A549 (cell line): ENCODE data around the gene TRIML1. TPM values are rescaled to one million over a fixed set of nuclear protein-coding genes. Genes with fewer than 3 reads are reported as not detected.
A peak's percentile ranks its signal among the peaks of the same experiment; 100 is the strongest.

Source experiments
- ATAC-seq, 2 experiments: fragments of 200-7000 bp in 1 of 2; fragments of >200 bp in 1 of 2; cut with Nextera tagmentation in 1 of 2; cut with Tn5 transposase in 1 of 2; 3 replicates each; pipeline versions ENCODE4 v1.8.0 to v1.9.1; 2018 to 2020; ENCODE audit warnings: mild to moderate bottlenecking in 1 of 2, moderate library complexity in 1 of 2
- CTCF ChIA-PET: fragments of 300-600 bp; sonication (Branson Sonifier 250); formaldehyde crosslinking; extraction: SDS; loops from one replicate; lab custom pipeline; 2021; ENCODE audit warnings: antibody characterized with exemption, inconsistent platforms; lab: Yijun Ruan, JAX
- POLR2A ChIA-PET: fragments of 350-600 bp; formaldehyde crosslinking; extraction: SDS; loops from one replicate; lab custom pipeline; 2021; ENCODE audit warnings: antibody characterized with exemption, inconsistent platforms; lab: Yijun Ruan, JAX
- DNase-seq, 2 experiments: peaks; one replicate each; pipeline versions ENCODE4 v3.0.0 to v3.0.0-alpha.2; 2011 to 2016; ENCODE audit warnings: low read depth in 1 of 2, low spot score in 1 of 2
- FAIRE-seq: peaks from 2 replicates; lab custom pipeline; 2011; peaks lifted over from hg19 to GRCh38; lab: Jason Lieb, UNC
- H3K27ac ChIP-seq, 2 experiments: fragments of >200 bp; sonication (Bioruptor Twin); formaldehyde crosslinking; 3 replicates each; pipeline ENCODE4 v1.5.1; 2016 to 2017
- H3K4me1 ChIP-seq: fragments of >200 bp; sonication (Bioruptor Twin); formaldehyde crosslinking; 3 replicates; pipeline ENCODE4 v1.6.1; 2016
- H3K4me2 ChIP-seq: fragments of >200 bp; sonication (Bioruptor Twin); formaldehyde crosslinking; 3 replicates; pipeline ENCODE4 v1.6.1; 2016
- H3K4me3 ChIP-seq: fragments of >200 bp; sonication (Bioruptor Twin); formaldehyde crosslinking; 3 replicates; pipeline ENCODE4 v1.5.1; 2016
- H3K9me3 ChIP-seq: fragments of >200 bp; sonication (Bioruptor Twin); formaldehyde crosslinking; 3 replicates; pipeline ENCODE4 v1.6.1; 2016
- CBX2 ChIP-seq: fragments of 200-600 bp; sonication (generic); IDR thresholded peaks from 2 replicates; pipeline ENCODE4 v1.6.1; 2016; ENCODE audit warnings: low read depth, mild to moderate bottlenecking, borderline replicate concordance
- CHD2 ChIP-seq: fragments of 150-350 bp; IDR thresholded peaks from 2 replicates; pipeline ENCODE4 v1.6.1; 2014; ENCODE audit warnings: low read length; ENCODE audit not compliant: partially characterized antibody
- E2F6 ChIP-seq: IDR thresholded peaks from 2 replicates; pipeline ENCODE4 v1.6.1; 2012; ENCODE audit warnings: low read depth, borderline replicate concordance
- EHF ChIP-seq: fragments of 250-450 bp; sonication (Bioruptor Pico); IDR thresholded peaks from 2 replicates; pipeline ENCODE4 v1.5.0; 2020; ENCODE audit warnings: mild to moderate bottlenecking
- EHMT2 ChIP-seq: fragments of 200-600 bp; sonication (generic); IDR thresholded peaks from 2 replicates; pipeline ENCODE4 v1.6.1; 2016; ENCODE audit warnings: antibody characterized with exemption, low read depth, mild to moderate bottlenecking, moderate library complexity
- ESRRA ChIP-seq: fragments of 150-350 bp; IDR thresholded peaks from 2 replicates; pipeline ENCODE4 v1.6.1; 2014; ENCODE audit warnings: mild to moderate bottlenecking, low read length, borderline replicate concordance
- FOSB ChIP-seq: fragments of 250-450 bp; sonication (Bioruptor Pico); IDR thresholded peaks from 2 replicates; pipeline ENCODE4 v1.5.0; 2020; ENCODE audit warnings: mild to moderate bottlenecking, moderate library complexity
- GATA3 ChIP-seq: IDR thresholded peaks from 2 replicates; pipeline ENCODE4 v1.6.1; 2012; ENCODE audit warnings: borderline replicate concordance
- HOXB13 ChIP-seq: fragments of 250-450 bp; sonication (Bioruptor Pico); IDR thresholded peaks from 2 replicates; pipeline ENCODE4 v1.5.0; 2020; ENCODE audit warnings: low read depth, mild to moderate bottlenecking, moderate library complexity
- HOXB5 ChIP-seq: fragments of 250-450 bp; sonication (Bioruptor Pico); IDR thresholded peaks from 2 replicates; pipeline ENCODE4 v1.5.0; 2020; ENCODE audit warnings: mild to moderate bottlenecking, moderate library complexity
- JUN ChIP-seq, 2 experiments: fragments of >200 bp; sonication (Bioruptor Twin); formaldehyde crosslinking; IDR thresholded peaks; 2 replicates in 1 of 2; 3 replicates in 1 of 2; pipeline ENCODE4 v1.6.1; 2016 to 2017
- JUNB ChIP-seq: fragments of >200 bp; sonication (Bioruptor Twin); formaldehyde crosslinking; IDR thresholded peaks from 2 replicates; pipeline ENCODE4 v1.6.1; 2016
- MAFK ChIP-seq: fragments of 450-650 bp; IDR thresholded peaks from 2 replicates; pipeline ENCODE4 v1.6.1; 2014; ENCODE audit not compliant: partially characterized antibody
- NPAS2 ChIP-seq: fragments of 250-450 bp; sonication (Bioruptor Pico); IDR thresholded peaks from 2 replicates; pipeline ENCODE4 v1.8.0; 2022; ENCODE audit warnings: mild to moderate bottlenecking, moderate library complexity, borderline replicate concordance
- POLR2A ChIP-seq: IDR thresholded peaks from 2 replicates; pipeline ENCODE4 v1.6.1; 2012; ENCODE audit warnings: mild to moderate bottlenecking, low read length
- RARB ChIP-seq: fragments of 250-450 bp; sonication (Bioruptor Pico); IDR thresholded peaks from 2 replicates; pipeline ENCODE4 v1.8.0; 2021; ENCODE audit warnings: mild to moderate bottlenecking, moderate library complexity
- RNF2 ChIP-seq: fragments of 200-600 bp; sonication (generic); IDR thresholded peaks from 2 replicates; pipeline ENCODE4 v1.6.1; 2016; ENCODE audit warnings: low read depth, mild to moderate bottlenecking, antibody characterized with exemption, moderate library complexity, borderline replicate concordance
- SREBF2 ChIP-seq: fragments of 450-650 bp; IDR thresholded peaks from 2 replicates; pipeline ENCODE4 v1.6.1; 2014; ENCODE audit warnings: mild to moderate bottlenecking, moderate library complexity
- TP53 ChIP-seq: fragments of 250-450 bp; sonication (Bioruptor Pico); IDR thresholded peaks from 2 replicates; pipeline ENCODE4 v1.5.0; 2021; ENCODE audit warnings: mild to moderate bottlenecking, moderate library complexity
- ZC3H11A ChIP-seq: fragments of 450-650 bp; IDR thresholded peaks from 2 replicates; pipeline ENCODE4 v1.6.1; 2014; ENCODE audit warnings: antibody characterized with exemption, mild to moderate bottlenecking
- ZNF302 ChIP-seq: fragments of 250-450 bp; sonication (Bioruptor Pico); IDR thresholded peaks from 2 replicates; pipeline ENCODE4 v1.9.0; 2021; ENCODE audit warnings: inconsistent platforms, mild to moderate bottlenecking, moderate library complexity
- WGBS: methylation state at CpG from one replicate; pipeline ENCODE4 v1.1.6; 2017; ENCODE audit errors: missing lambda C conversion rate; 5-methylcytosine and 5-hydroxymethylcytosine counted together
- polyA plus RNA-seq, 4 experiments: library from polyadenylated mRNA; depleted of rRNA in 3 of 4; stranded (reverse); fragments of >200 nt; fragmentation: RNase III in 1 of 4; extraction: RNeasy Plus Mini Kit Qiagen cat#74134 plus additional on column Dnase treatment in 1 of 4; gene quantifications; 2 replicates in 3 of 4; 3 replicates in 1 of 4; pipeline ENCODE4 v1.2.3, GENCODE V29; 2011 to 2017
- TF ChIP-seq, protein P1 (sequence below): fragments of >200 bp; sonication (Bioruptor Twin); formaldehyde crosslinking; IDR thresholded peaks from 2 replicates; pipeline ENCODE4 v1.6.1; 2016
- TF ChIP-seq, protein P2 (sequence below): fragments of >200 bp; sonication (Bioruptor Twin); formaldehyde crosslinking; IDR thresholded peaks from 3 replicates; pipeline ENCODE4 v1.6.1; 2016
- TF ChIP-seq, protein P3 (sequence below): fragments of >200 bp; sonication (Bioruptor Twin); formaldehyde crosslinking; IDR thresholded peaks from 3 replicates; pipeline ENCODE4 v1.5.1; 2016
- TF ChIP-seq, protein P4 (sequence below): IDR thresholded peaks from 2 replicates; pipeline ENCODE4 v1.6.1; 2012
- TF ChIP-seq, protein P5 (sequence below): fragments of 200-600 bp; sonication (generic); IDR thresholded peaks from 2 replicates; pipeline ENCODE4 v1.6.1; 2016; ENCODE audit warnings: antibody characterized with exemption, mild to moderate bottlenecking, moderate library complexity

The TRIML1 gene
- polyA plus RNA-seq, 2 of the 4 experiments (the other 2 are of a cell fraction): not detected

GRCh38 chr4:188195389-188195985, 56.2 kb downstream of the TRIML1 start:
- POLR2A ChIA-PET: no interaction called here
- Histone ChIP-seq H3K9me3 (no peaks in the 10 kb centered on the region), H3K27ac (0 out of 6 replicates have a peak overlapping the region, but pooled peaks of 1 of the 2 experiments have one; percentile 34), H3K4me1 (peaks cover 10% of the 10 kb centered on the region), H3K4me2 (no peak overlapping the region), H3K4me3 (no peak overlapping the region)
- ATAC-seq (no peak), DNase-seq (no peak), FAIRE-seq (no peak)
- 73% methylated on average over 8 of the region's 8 CpGs for WGBS
- TF ChIP-seq JUN (IDR thresholded peaks at IDR 0.05) (no peak), RNF2 (no peak), ESRRA (no peak), JUNB (no peak), ZNF302 (CRISPR knock-in tag) (no peak), CBX2 (no peak), HOXB13 (CRISPR knock-in tag) (no peak), RARB (CRISPR knock-in tag) (no peak), NPAS2 (no peak), MAFK (no peak), EHF (no peak), E2F6 (no peak), POLR2A (no peak), GATA3 (no peak), CHD2 (no peak), HOXB5 (CRISPR knock-in tag) (no peak), ZC3H11A (no peak)
- TF ChIP-seq, protein P1, sequence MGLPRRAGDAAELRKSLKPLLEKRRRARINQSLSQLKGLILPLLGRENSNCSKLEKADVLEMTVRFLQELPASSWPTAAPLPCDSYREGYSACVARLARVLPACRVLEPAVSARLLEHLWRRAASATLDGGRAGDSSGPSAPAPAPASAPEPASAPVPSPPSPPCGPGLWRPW: no peak
- TF ChIP-seq, protein P2, sequence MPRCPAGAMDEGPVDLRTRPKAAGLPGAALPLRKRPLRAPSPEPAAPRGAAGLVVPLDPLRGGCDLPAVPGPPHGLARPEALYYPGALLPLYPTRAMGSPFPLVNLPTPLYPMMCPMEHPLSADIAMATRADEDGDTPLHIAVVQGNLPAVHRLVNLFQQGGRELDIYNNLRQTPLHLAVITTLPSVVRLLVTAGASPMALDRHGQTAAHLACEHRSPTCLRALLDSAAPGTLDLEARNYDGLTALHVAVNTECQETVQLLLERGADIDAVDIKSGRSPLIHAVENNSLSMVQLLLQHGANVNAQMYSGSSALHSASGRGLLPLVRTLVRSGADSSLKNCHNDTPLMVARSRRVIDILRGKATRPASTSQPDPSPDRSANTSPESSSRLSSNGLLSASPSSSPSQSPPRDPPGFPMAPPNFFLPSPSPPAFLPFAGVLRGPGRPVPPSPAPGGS: no peak
- CTCF ChIA-PET: interaction anchor here (0.6 kb wide), 1 partner anchor 205 kb away, joined by 3 read pairs; no protein-coding TSS in a partner anchor

- DNase-seq: no peak
- WGBS: 92% methylated on average over 12 of the region's 13 CpGs
- ATAC-seq: no peak; a peak in 2 of 6 replicates
- Histone ChIP-seq H3K4me1 (peaks cover 10% of the 10 kb centered on the region), H3K4me3 (no peak overlapping the region), H3K27ac (peak overlapping the region in 1 of 2 experiments; percentile 36; a peak in 1 of 6 replicates), H3K4me2 (no peak overlapping the region), H3K9me3 (no peaks in the 10 kb centered on the region)
- CTCF ChIA-PET: interaction anchor here (0.6 kb wide), 2 partner anchors 19 to 206 kb away, joined by 3 read pairs; no protein-coding TSS in a partner anchor
- no peak for FAIRE-seq
- TF ChIP-seq RNF2 (no peak), SREBF2 (no peak), RARB (CRISPR knock-in tag) (no peak), EHMT2 (no peak), TP53 (CRISPR knock-in tag) (no peak), ZC3H11A (no peak), HOXB5 (CRISPR knock-in tag) (no peak), CBX2 (no peak), FOSB (CRISPR knock-in tag) (no peak)
- TF ChIP-seq, protein P3, sequence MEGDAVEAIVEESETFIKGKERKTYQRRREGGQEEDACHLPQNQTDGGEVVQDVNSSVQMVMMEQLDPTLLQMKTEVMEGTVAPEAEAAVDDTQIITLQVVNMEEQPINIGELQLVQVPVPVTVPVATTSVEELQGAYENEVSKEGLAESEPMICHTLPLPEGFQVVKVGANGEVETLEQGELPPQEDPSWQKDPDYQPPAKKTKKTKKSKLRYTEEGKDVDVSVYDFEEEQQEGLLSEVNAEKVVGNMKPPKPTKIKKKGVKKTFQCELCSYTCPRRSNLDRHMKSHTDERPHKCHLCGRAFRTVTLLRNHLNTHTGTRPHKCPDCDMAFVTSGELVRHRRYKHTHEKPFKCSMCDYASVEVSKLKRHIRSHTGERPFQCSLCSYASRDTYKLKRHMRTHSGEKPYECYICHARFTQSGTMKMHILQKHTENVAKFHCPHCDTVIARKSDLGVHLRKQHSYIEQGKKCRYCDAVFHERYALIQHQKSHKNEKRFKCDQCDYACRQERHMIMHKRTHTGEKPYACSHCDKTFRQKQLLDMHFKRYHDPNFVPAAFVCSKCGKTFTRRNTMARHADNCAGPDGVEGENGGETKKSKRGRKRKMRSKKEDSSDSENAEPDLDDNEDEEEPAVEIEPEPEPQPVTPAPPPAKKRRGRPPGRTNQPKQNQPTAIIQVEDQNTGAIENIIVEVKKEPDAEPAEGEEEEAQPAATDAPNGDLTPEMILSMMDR: no peak
- TF ChIP-seq, protein P2: no peak
- TF ChIP-seq, protein P4, sequence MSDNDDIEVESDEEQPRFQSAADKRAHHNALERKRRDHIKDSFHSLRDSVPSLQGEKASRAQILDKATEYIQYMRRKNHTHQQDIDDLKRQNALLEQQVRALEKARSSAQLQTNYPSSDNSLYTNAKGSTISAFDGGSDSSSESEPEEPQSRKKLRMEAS: no peak
- TF ChIP-seq, protein P5, sequence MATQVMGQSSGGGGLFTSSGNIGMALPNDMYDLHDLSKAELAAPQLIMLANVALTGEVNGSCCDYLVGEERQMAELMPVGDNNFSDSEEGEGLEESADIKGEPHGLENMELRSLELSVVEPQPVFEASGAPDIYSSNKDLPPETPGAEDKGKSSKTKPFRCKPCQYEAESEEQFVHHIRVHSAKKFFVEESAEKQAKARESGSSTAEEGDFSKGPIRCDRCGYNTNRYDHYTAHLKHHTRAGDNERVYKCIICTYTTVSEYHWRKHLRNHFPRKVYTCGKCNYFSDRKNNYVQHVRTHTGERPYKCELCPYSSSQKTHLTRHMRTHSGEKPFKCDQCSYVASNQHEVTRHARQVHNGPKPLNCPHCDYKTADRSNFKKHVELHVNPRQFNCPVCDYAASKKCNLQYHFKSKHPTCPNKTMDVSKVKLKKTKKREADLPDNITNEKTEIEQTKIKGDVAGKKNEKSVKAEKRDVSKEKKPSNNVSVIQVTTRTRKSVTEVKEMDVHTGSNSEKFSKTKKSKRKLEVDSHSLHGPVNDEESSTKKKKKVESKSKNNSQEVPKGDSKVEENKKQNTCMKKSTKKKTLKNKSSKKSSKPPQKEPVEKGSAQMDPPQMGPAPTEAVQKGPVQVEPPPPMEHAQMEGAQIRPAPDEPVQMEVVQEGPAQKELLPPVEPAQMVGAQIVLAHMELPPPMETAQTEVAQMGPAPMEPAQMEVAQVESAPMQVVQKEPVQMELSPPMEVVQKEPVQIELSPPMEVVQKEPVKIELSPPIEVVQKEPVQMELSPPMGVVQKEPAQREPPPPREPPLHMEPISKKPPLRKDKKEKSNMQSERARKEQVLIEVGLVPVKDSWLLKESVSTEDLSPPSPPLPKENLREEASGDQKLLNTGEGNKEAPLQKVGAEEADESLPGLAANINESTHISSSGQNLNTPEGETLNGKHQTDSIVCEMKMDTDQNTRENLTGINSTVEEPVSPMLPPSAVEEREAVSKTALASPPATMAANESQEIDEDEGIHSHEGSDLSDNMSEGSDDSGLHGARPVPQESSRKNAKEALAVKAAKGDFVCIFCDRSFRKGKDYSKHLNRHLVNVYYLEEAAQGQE: no peak
- POLR2A ChIA-PET: no interaction called here
These were observed 57.0 kb downstream of the TRIML1 start for GRCh38 chr4:188196134-188196735.
